SU-DHL-6 (cell line): Measurements from ENCODE around the gene SIX5.

ENCODE experiments used
- EZH2phosphoT487 ChIP-seq: fragments of 200-600 bp; sonication (generic), shearing (Covaris generic); conservative IDR thresholded peaks from 2 replicates; pipeline ENCODE4 v1.6.1; 2018; ENCODE audit warnings: mild to moderate bottlenecking, antibody characterized with exemption, low read length, moderate library complexity, mixed read lengths
- TF ChIP-seq, protein P1 (sequence below): fragments of 200-600 bp; sonication (generic); IDR thresholded peaks from one replicate; pipeline ENCODE4 v1.5.1; 2017; ENCODE audit warnings: antibody characterized with exemption, mild to moderate bottlenecking, low read length, moderate library complexity; ENCODE audit not compliant: insufficient read depth, poor library complexity, severe bottlenecking

DNA sequence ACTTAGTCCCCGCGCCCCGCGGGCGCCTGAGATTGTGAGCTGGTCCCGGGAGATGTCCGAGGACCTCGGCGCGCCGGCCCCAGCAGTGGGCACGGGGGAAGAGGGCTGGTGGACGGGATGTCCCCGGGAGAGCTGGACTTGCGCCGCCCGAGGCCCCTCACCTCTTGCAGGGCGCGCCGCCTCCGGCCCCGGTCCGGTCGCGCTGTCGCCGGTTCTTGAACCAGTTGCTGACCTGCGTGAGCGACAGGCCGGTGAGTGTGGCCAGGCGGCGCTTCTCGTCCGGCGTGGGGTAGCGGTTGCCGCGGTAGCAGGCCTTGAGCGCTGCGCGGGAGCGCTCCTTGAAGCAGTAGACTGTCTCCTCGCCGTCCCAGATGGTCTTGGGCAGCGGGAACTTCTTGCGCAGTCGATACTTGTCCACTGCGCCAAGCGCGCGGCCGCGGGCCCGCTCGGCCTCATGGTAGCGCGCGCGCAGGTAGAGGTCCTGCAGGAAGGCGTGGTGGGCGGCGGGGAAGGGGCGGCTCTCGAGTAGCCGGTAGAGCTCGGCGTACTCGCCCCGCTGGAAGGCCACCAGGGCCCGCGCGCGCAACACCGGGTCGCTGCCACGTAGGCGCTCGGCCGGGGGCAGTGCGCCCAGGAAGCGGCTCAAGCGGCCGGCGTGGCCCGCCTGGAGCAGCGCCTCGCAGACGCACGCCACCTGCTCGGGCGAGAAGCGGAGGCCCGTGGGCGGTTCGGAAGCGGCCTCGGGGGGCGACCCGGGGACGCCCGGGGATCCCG is 984 bp downstream of the SIX5 start:
- TF ChIP-seq, protein P1, sequence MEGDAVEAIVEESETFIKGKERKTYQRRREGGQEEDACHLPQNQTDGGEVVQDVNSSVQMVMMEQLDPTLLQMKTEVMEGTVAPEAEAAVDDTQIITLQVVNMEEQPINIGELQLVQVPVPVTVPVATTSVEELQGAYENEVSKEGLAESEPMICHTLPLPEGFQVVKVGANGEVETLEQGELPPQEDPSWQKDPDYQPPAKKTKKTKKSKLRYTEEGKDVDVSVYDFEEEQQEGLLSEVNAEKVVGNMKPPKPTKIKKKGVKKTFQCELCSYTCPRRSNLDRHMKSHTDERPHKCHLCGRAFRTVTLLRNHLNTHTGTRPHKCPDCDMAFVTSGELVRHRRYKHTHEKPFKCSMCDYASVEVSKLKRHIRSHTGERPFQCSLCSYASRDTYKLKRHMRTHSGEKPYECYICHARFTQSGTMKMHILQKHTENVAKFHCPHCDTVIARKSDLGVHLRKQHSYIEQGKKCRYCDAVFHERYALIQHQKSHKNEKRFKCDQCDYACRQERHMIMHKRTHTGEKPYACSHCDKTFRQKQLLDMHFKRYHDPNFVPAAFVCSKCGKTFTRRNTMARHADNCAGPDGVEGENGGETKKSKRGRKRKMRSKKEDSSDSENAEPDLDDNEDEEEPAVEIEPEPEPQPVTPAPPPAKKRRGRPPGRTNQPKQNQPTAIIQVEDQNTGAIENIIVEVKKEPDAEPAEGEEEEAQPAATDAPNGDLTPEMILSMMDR, result no peak
- no peak for TF ChIP-seq EZH2phosphoT487
